Liver (tissue), 9 donors: ENCODE results near the gene MEI4. TPM values are rescaled to one million over a fixed set of nuclear protein-coding genes. Genes with fewer than 3 reads are reported as not detected.

Experiments used
- DNase-seq: peaks from one replicate; pipeline ENCODE4 v3.0.0-alpha.2; 2017; ENCODE audit warnings: low spot score
- H3K27ac ChIP-seq, 2 donors: one replicate each; pipeline ENCODE4 v1.7.0; 2013; ENCODE audit warnings: inconsistent platforms in 2 of 2, low read length in 2 of 2, control low read depth in 1 of 2, low read depth in 1 of 2, mild to moderate bottlenecking in 1 of 2
- H3K27me3 ChIP-seq, 4 donors: one replicate each; pipeline versions ENCODE4 v1.6.1 to v1.7.0; 2013; ENCODE audit warnings: low read length in 3 of 4, inconsistent platforms in 1 of 4, mild to moderate bottlenecking in 1 of 4, moderate library complexity in 1 of 4; ENCODE audit not compliant: control insufficient read depth in 4 of 4, insufficient read depth in 4 of 4
- H3K36me3 ChIP-seq, 4 donors: one replicate each; pipeline versions ENCODE4 v1.6.1 to v1.7.0; 2013; ENCODE audit warnings: low read length in 3 of 4, mild to moderate bottlenecking in 3 of 4, low read depth in 1 of 4, moderate library complexity in 1 of 4; ENCODE audit not compliant: control insufficient read depth in 4 of 4, insufficient read depth in 3 of 4
- H3K4me1 ChIP-seq, 4 donors: one replicate each; pipeline versions ENCODE4 v1.6.1 to v1.7.0; 2013; ENCODE audit warnings: low read length in 3 of 4, mild to moderate bottlenecking in 3 of 4, moderate library complexity in 1 of 4; ENCODE audit not compliant: control insufficient read depth in 4 of 4, insufficient read depth in 4 of 4
- H3K4me3 ChIP-seq, 3 donors: one replicate each; pipeline versions ENCODE4 v1.6.1 to v1.7.0; 2013; ENCODE audit warnings: low read length in 3 of 3, control low read depth in 1 of 3, low read depth in 1 of 3, mild to moderate bottlenecking in 1 of 3
- H3K9ac ChIP-seq, 2 donors: one replicate each; pipeline ENCODE4 v1.7.0; 2013; ENCODE audit warnings: low read length in 2 of 2, mild to moderate bottlenecking in 2 of 2, moderate library complexity in 2 of 2, control low read depth in 1 of 2, low read depth in 1 of 2
- H3K9me3 ChIP-seq, 4 donors: one replicate each; pipeline versions ENCODE4 v1.6.1 to v1.7.0; 2013; ENCODE audit warnings: low read length in 3 of 4; ENCODE audit not compliant: control insufficient read depth in 4 of 4
- EGR1 ChIP-seq, 2 donors: IDR thresholded peaks; 2 replicates each; pipeline ENCODE4 v1.6.1; 2016 to 2018; ENCODE audit warnings: antibody characterized with exemption in 2 of 2, low read depth in 2 of 2
- FOXA1 ChIP-seq: IDR thresholded peaks from 2 replicates; pipeline ENCODE4 v1.6.1; 2016; ENCODE audit warnings: antibody characterized with exemption
- FOXA2 ChIP-seq: IDR thresholded peaks from 2 replicates; pipeline ENCODE4 v1.6.1; 2016; ENCODE audit warnings: antibody characterized with exemption
- GABPA ChIP-seq, 2 donors: IDR thresholded peaks in 1 of 2; conservative IDR thresholded peaks in 1 of 2; 2 replicates each; pipeline ENCODE4 v1.6.1; 2016; ENCODE audit warnings: antibody characterized with exemption in 2 of 2, mild to moderate bottlenecking in 1 of 2, moderate library complexity in 1 of 2
- JUND ChIP-seq, 2 donors: IDR thresholded peaks; 2 replicates each; pipeline ENCODE4 v1.6.1; 2016; ENCODE audit warnings: antibody characterized with exemption in 2 of 2
- MAX ChIP-seq: IDR thresholded peaks from 2 replicates; pipeline ENCODE4 v1.6.1; 2016; ENCODE audit warnings: antibody characterized with exemption
- SP1 ChIP-seq: IDR thresholded peaks from 2 replicates; pipeline ENCODE4 v1.6.1; 2018; ENCODE audit warnings: antibody characterized with exemption, mild to moderate bottlenecking
- TAF1 ChIP-seq: conservative IDR thresholded peaks from 2 replicates; pipeline ENCODE4 v1.6.1; 2016; ENCODE audit warnings: antibody characterized with exemption, mild to moderate bottlenecking
- YY1 ChIP-seq: IDR thresholded peaks from 2 replicates; pipeline ENCODE4 v1.6.1; 2016; ENCODE audit warnings: antibody characterized with exemption, mild to moderate bottlenecking
- WGBS: extraction: QIAGEN DNeasy Blood & Tissue Kit; methylation state at CpG from one replicate; pipeline ENCODE4 v1.1.7; 2013; 5-methylcytosine and 5-hydroxymethylcytosine counted together
- polyA plus RNA-seq, 2 donors: library from polyadenylated mRNA; stranded (reverse) in 1 of 2; unstranded in 1 of 2; fragments of 200-250 nt in 1 of 2; fragments of >200 nt in 1 of 2; fragmentation: Nextera tagmentation in 1 of 2; extraction: Ambion mirVana in 1 of 2; gene quantifications; one replicate each; pipeline versions ENCODE4 v1.2.1 to v1.2.3, GENCODE V29; 2013 to 2015
- total RNA-seq, 2 donors: library from RNA; depleted of rRNA; stranded (reverse); fragments of >200 nt; gene quantifications; one replicate each; pipeline ENCODE4 v1.2.3, GENCODE V29; 2014
- TF ChIP-seq, protein P1 (sequence below): IDR thresholded peaks from 2 replicates; pipeline ENCODE4 v1.6.1; 2016; ENCODE audit warnings: antibody characterized with exemption, mild to moderate bottlenecking
- TF ChIP-seq, protein P2 (sequence below): IDR thresholded peaks from 2 replicates; pipeline ENCODE4 v1.6.1; 2016; ENCODE audit warnings: antibody characterized with exemption
- TF ChIP-seq, protein P3 (sequence below): fragments of 150-350 bp; IDR thresholded peaks from 2 replicates; pipeline ENCODE4 v1.5.1; 2017; ENCODE audit warnings: improper control_type of control experiment, low read depth, low read length; ENCODE audit not compliant: missing input control
- donor health status: healthy.
- donor health status: healthy.
- donor health status: healthy.
- donor health status: healthy.
- donor health status: healthy.

Gene MEI4
- total and polyA plus RNA-seq, 4 donors, result 0.36 to 0.84 (median 0.42) TPM

GRCh38 chr6:77678048-77678447, 25.2 kb downstream of the MEI4 start:
- H3K27ac ChIP-seq, result no peak overlapping the region
- H3K9me3 ChIP-seq, result no peaks in the 10 kb centered on the region
- H3K27me3 ChIP-seq, result no peaks in the 10 kb centered on the region
- H3K36me3 ChIP-seq, result no peaks in the 10 kb centered on the region
- H3K4me3 ChIP-seq, result no peak overlapping the region
- H3K9ac ChIP-seq, result no peak overlapping the region
- 88% methylated on average over 4 of the region's 4 CpGs for WGBS
- no peaks in the 10 kb centered on the region for H3K4me1 ChIP-seq
- no peak for DNase-seq
- TF ChIP-seq, protein P1, sequence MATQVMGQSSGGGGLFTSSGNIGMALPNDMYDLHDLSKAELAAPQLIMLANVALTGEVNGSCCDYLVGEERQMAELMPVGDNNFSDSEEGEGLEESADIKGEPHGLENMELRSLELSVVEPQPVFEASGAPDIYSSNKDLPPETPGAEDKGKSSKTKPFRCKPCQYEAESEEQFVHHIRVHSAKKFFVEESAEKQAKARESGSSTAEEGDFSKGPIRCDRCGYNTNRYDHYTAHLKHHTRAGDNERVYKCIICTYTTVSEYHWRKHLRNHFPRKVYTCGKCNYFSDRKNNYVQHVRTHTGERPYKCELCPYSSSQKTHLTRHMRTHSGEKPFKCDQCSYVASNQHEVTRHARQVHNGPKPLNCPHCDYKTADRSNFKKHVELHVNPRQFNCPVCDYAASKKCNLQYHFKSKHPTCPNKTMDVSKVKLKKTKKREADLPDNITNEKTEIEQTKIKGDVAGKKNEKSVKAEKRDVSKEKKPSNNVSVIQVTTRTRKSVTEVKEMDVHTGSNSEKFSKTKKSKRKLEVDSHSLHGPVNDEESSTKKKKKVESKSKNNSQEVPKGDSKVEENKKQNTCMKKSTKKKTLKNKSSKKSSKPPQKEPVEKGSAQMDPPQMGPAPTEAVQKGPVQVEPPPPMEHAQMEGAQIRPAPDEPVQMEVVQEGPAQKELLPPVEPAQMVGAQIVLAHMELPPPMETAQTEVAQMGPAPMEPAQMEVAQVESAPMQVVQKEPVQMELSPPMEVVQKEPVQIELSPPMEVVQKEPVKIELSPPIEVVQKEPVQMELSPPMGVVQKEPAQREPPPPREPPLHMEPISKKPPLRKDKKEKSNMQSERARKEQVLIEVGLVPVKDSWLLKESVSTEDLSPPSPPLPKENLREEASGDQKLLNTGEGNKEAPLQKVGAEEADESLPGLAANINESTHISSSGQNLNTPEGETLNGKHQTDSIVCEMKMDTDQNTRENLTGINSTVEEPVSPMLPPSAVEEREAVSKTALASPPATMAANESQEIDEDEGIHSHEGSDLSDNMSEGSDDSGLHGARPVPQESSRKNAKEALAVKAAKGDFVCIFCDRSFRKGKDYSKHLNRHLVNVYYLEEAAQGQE, result no peak
- TF ChIP-seq MAX, result no peak

DNA sequence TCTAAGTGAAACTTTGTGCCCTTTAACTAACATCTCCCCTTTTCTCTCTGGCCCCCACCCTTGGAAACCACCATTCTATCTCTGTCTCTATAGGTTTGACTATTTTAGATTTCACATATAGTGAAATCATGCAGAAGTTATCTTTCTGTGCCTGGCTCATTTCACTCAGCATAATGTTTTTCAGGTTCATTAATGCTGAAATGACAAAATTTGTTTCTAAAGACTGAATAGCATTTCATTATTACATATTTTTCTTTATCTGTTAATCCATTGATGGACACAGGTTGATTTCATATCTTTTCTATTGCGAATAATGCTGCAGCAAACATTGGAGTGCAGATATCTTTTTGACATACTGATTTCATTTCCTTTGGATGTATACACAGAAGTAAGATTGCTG, 30.7 kb downstream of the MEI4 start:
- Histone ChIP-seq H3K36me3 (no peaks in the 10 kb centered on the region), H3K4me3 (no peak overlapping the region), H3K9ac (no peak overlapping the region), H3K27ac (no peak overlapping the region), H3K4me1 (no peaks in the 10 kb centered on the region), H3K9me3 (no peaks in the 10 kb centered on the region), H3K27me3 (no peaks in the 10 kb centered on the region)
- WGBS, result 93% methylated on average over 1 of the region's 1 CpG
- no peak for TF ChIP-seq EGR1 (IDR thresholded peaks at IDR 0.05; ENCODE audit: low read depth in 2 of 2)
- TF ChIP-seq, protein P2, sequence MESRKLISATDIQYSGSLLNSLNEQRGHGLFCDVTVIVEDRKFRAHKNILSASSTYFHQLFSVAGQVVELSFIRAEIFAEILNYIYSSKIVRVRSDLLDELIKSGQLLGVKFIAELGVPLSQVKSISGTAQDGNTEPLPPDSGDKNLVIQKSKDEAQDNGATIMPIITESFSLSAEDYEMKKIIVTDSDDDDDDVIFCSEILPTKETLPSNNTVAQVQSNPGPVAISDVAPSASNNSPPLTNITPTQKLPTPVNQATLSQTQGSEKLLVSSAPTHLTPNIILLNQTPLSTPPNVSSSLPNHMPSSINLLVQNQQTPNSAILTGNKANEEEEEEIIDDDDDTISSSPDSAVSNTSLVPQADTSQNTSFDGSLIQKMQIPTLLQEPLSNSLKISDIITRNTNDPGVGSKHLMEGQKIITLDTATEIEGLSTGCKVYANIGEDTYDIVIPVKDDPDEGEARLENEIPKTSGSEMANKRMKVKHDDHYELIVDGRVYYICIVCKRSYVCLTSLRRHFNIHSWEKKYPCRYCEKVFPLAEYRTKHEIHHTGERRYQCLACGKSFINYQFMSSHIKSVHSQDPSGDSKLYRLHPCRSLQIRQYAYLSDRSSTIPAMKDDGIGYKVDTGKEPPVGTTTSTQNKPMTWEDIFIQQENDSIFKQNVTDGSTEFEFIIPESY, result no peak
- TF ChIP-seq, protein P3, sequence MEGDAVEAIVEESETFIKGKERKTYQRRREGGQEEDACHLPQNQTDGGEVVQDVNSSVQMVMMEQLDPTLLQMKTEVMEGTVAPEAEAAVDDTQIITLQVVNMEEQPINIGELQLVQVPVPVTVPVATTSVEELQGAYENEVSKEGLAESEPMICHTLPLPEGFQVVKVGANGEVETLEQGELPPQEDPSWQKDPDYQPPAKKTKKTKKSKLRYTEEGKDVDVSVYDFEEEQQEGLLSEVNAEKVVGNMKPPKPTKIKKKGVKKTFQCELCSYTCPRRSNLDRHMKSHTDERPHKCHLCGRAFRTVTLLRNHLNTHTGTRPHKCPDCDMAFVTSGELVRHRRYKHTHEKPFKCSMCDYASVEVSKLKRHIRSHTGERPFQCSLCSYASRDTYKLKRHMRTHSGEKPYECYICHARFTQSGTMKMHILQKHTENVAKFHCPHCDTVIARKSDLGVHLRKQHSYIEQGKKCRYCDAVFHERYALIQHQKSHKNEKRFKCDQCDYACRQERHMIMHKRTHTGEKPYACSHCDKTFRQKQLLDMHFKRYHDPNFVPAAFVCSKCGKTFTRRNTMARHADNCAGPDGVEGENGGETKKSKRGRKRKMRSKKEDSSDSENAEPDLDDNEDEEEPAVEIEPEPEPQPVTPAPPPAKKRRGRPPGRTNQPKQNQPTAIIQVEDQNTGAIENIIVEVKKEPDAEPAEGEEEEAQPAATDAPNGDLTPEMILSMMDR, result no peak
- no peak for TF ChIP-seq GABPA (IDR thresholded peaks at IDR 0.05 in 1 of 2, conservative IDR thresholded peaks at IDR 0.05 in 1 of 2)
- TF ChIP-seq, protein P1, result no peak
- no peak for TF ChIP-seq MAX
- no peak for TF ChIP-seq JUND (IDR thresholded peaks at IDR 0.05)
- no peak for TF ChIP-seq SP1
- no peak for TF ChIP-seq FOXA2
- no peak for TF ChIP-seq FOXA1
- TF ChIP-seq YY1, result no peak
- TF ChIP-seq TAF1, result no peak
- no peak for DNase-seq
